Duodenal mucosa (tissue), 2 donors: ENCODE data around the gene EFNB3.

ENCODE experiments used
- H3K27ac ChIP-seq: one replicate; pipeline ENCODE4 v1.7.0; 2013; ENCODE audit warnings: low read depth, low read length
- H3K27me3 ChIP-seq, 2 donors: one replicate each; pipeline ENCODE4 v1.7.0; 2013; ENCODE audit warnings: low read length in 2 of 2, control low read depth in 1 of 2; ENCODE audit not compliant: insufficient read depth in 2 of 2, control insufficient read depth in 1 of 2
- H3K36me3 ChIP-seq, 2 donors: one replicate each; pipeline ENCODE4 v1.7.0; 2013; ENCODE audit warnings: low read length in 2 of 2, control low read depth in 1 of 2; ENCODE audit not compliant: insufficient read depth in 2 of 2, control insufficient read depth in 1 of 2
- H3K4me1 ChIP-seq, 2 donors: one replicate each; pipeline ENCODE4 v1.7.0; 2013; ENCODE audit warnings: low read length in 2 of 2, control low read depth in 1 of 2; ENCODE audit not compliant: insufficient read depth in 2 of 2, control insufficient read depth in 1 of 2
- H3K4me3 ChIP-seq, 2 donors: one replicate each; pipeline ENCODE4 v1.7.0; 2013; ENCODE audit warnings: low read length in 2 of 2, low read depth in 1 of 2
- H3K9ac ChIP-seq, 2 donors: one replicate each; pipeline ENCODE4 v1.7.0; 2013; ENCODE audit warnings: low read length in 2 of 2, low read depth in 1 of 2
- H3K9me3 ChIP-seq, 2 donors: one replicate each; pipeline ENCODE4 v1.7.0; 2013; ENCODE audit warnings: low read length in 2 of 2, control low read depth in 1 of 2; ENCODE audit not compliant: control insufficient read depth in 1 of 2

The EFNB3 gene

GRCh38 chr17:7719661-7720060 is 14.7 kb downstream of the EFNB3 start:
- peaks cover 19 to 23% of the 10 kb centered on the region in 2 donors for H3K4me1 ChIP-seq
- H3K9me3 ChIP-seq = no peaks in the 10 kb centered on the region
- no peak overlapping the region for H3K27ac ChIP-seq
- no peak overlapping the region for H3K4me3 ChIP-seq
- no peak overlapping the region for H3K9ac ChIP-seq
- no peaks in the 10 kb centered on the region for H3K36me3 ChIP-seq
- peaks cover 12 to 24% of the 10 kb centered on the region in 2 donors for H3K27me3 ChIP-seq

GRCh38 chr17:7720125-7720524 is 15.1 kb downstream of the EFNB3 start:
- no peak overlapping the region for H3K4me3 ChIP-seq
- H3K36me3 ChIP-seq = no peaks in the 10 kb centered on the region
- H3K27ac ChIP-seq = no peak overlapping the region
- peaks cover 19 to 23% of the 10 kb centered on the region in 2 donors for H3K4me1 ChIP-seq
- H3K27me3 ChIP-seq = peaks cover 10 to 21% of the 10 kb centered on the region in 2 donors
- no peak overlapping the region for H3K9ac ChIP-seq
- H3K9me3 ChIP-seq = no peaks in the 10 kb centered on the region

- Histone ChIP-seq H3K27ac (no peak overlapping the region), H3K27me3 (peaks cover 0 to 7% of the 10 kb centered on the region in 2 donors), H3K9me3 (no peaks in the 10 kb centered on the region), H3K4me1 (peaks cover 15 to 18% of the 10 kb centered on the region in 2 donors), H3K36me3 (no peaks in the 10 kb centered on the region), H3K4me3 (no peak overlapping the region), H3K9ac (no peak overlapping the region)
These were observed 16.6 kb downstream of the EFNB3 start for GRCh38 chr17:7721612-7722011.

- Histone ChIP-seq H3K36me3 (no peaks in the 10 kb centered on the region), H3K9me3 (no peaks in the 10 kb centered on the region), H3K27ac (no peak overlapping the region), H3K9ac (no peak overlapping the region), H3K4me1 (no peaks in the 10 kb centered on the region), H3K4me3 (no peak overlapping the region), H3K27me3 (peaks cover 0 to 6% of the 10 kb centered on the region in 2 donors)
These were observed 22.9 kb downstream of the EFNB3 start for GRCh38 chr17:7727886-7728285.

GRCh38 chr17:7729816-7730215 is 24.8 kb downstream of the EFNB3 start:
- no peaks in the 10 kb centered on the region for H3K36me3 ChIP-seq
- H3K27ac ChIP-seq = no peak overlapping the region
- H3K4me3 ChIP-seq = no peak overlapping the region
- H3K4me1 ChIP-seq = no peaks in the 10 kb centered on the region
- H3K9ac ChIP-seq = no peak overlapping the region
- no peaks in the 10 kb centered on the region for H3K27me3 ChIP-seq
- no peaks in the 10 kb centered on the region for H3K9me3 ChIP-seq

GRCh38 chr17:7732981-7733539 is 28.1 kb downstream of the EFNB3 start:
- Histone ChIP-seq H3K4me1 (no peaks in the 10 kb centered on the region), H3K36me3 (no peaks in the 10 kb centered on the region), H3K27ac (no peak overlapping the region), H3K27me3 (no peaks in the 10 kb centered on the region), H3K9me3 (no peaks in the 10 kb centered on the region), H3K9ac (no peak overlapping the region), H3K4me3 (no peak overlapping the region)

GRCh38 chr17:7737601-7738000 is 32.6 kb downstream of the EFNB3 start:
- Histone ChIP-seq H3K9me3 (no peaks in the 10 kb centered on the region), H3K36me3 (no peaks in the 10 kb centered on the region), H3K4me3 (no peak overlapping the region), H3K27ac (no peak overlapping the region), H3K9ac (no peak overlapping the region), H3K4me1 (no peaks in the 10 kb centered on the region), H3K27me3 (peaks cover 4% of the 10 kb centered on the region in 2 donors)

GRCh38 chr17:7739746-7740145 is 34.7 kb downstream of the EFNB3 start:
- no peak overlapping the region for H3K27ac ChIP-seq
- H3K9ac ChIP-seq = no peak overlapping the region
- H3K36me3 ChIP-seq = no peaks in the 10 kb centered on the region
- no peaks in the 10 kb centered on the region for H3K9me3 ChIP-seq
- peaks cover 4 to 7% of the 10 kb centered on the region in 2 donors for H3K27me3 ChIP-seq
- no peak overlapping the region for H3K4me3 ChIP-seq
- no peaks in the 10 kb centered on the region for H3K4me1 ChIP-seq

- H3K4me1 ChIP-seq = no peaks in the 10 kb centered on the region
- peak overlapping the region in 1 of 2 donors; percentile 35 for H3K4me3 ChIP-seq
- H3K27me3 ChIP-seq = peaks cover 4 to 7% of the 10 kb centered on the region in 2 donors
- no peak overlapping the region for H3K9ac ChIP-seq
- H3K27ac ChIP-seq = no peak overlapping the region
- H3K36me3 ChIP-seq = no peaks in the 10 kb centered on the region
- H3K9me3 ChIP-seq = no peaks in the 10 kb centered on the region
These were observed 35.5 kb downstream of the EFNB3 start for GRCh38 chr17:7740481-7741001.

GRCh38 chr17:7742729-7743128 is 37.7 kb downstream of the EFNB3 start:
- peaks cover 4 to 7% of the 10 kb centered on the region in 2 donors for H3K27me3 ChIP-seq
- no peak overlapping the region for H3K9ac ChIP-seq

More at GRCh38 chr17:7742729-7743128, 37.7 kb downstream of the EFNB3 start:
- no peaks in the 10 kb centered on the region for H3K36me3 ChIP-seq
- no peaks in the 10 kb centered on the region for H3K9me3 ChIP-seq
- H3K4me3 ChIP-seq = no peak overlapping the region
- no peak overlapping the region for H3K27ac ChIP-seq
- no peaks in the 10 kb centered on the region for H3K4me1 ChIP-seq
